HEK293 (cell line): ENCODE data around the gene CLEC16A.

Experiments
- CTCF ChIA-PET: fragments of 350-600 bp; formaldehyde crosslinking; extraction: SDS; loops from one replicate; lab custom pipeline; 2021; ENCODE audit warnings: antibody characterized with exemption; lab: Yijun Ruan, JAX
- POLR2A ChIA-PET: fragments of 300-600 bp; formaldehyde crosslinking; extraction: SDS; loops from one replicate; lab custom pipeline; 2020; ENCODE audit warnings: antibody characterized with exemption, inconsistent platforms; lab: Yijun Ruan, JAX
- H3K27ac ChIP-seq: fragments of 200-500 bp; sonication (Bioruptor generic); 2 replicates; pipeline ENCODE4 v1.5.1; 2014; ENCODE audit warnings: low read depth, low read length, control low read depth, inconsistent platforms; ENCODE audit errors: extremely low read depth
- H3K36me3 ChIP-seq, 2 experiments: fragments of 200-500 bp in 1 of 2; sonication (Bioruptor generic) in 1 of 2; 1 replicate in 1 of 2; 2 replicates in 1 of 2; pipeline ENCODE4 v1.5.1; 2014 to 2017; ENCODE audit warnings: inconsistent platforms in 2 of 2, low read length in 2 of 2; ENCODE audit not compliant: control insufficient read depth in 2 of 2, insufficient read depth in 1 of 2
- H3K4me1 ChIP-seq: fragments of 200-500 bp; sonication (Bioruptor generic); 2 replicates; pipeline ENCODE4 v1.5.1; 2014; ENCODE audit warnings: mild to moderate bottlenecking, low read length, inconsistent platforms; ENCODE audit not compliant: control insufficient read depth, insufficient read depth
- H3K4me3 ChIP-seq: 2 replicates; pipeline ENCODE4 v1.5.1; 2011; ENCODE audit warnings: low read depth, mild to moderate bottlenecking, control low read depth, low read length, moderate library complexity
- H3K9me3 ChIP-seq: fragments of 200-500 bp; sonication (Bioruptor generic); 2 replicates; pipeline ENCODE4 v1.5.1; 2014; ENCODE audit warnings: low read depth, low read length, inconsistent platforms; ENCODE audit not compliant: control insufficient read depth, insufficient read depth
- KLF1 ChIP-seq: fragments of 450-650 bp; formaldehyde crosslinking; IDR thresholded peaks from 2 replicates; pipeline ENCODE4 v1.5.1; 2016; ENCODE audit warnings: missing biosample characterization, missing genetic modification characterization
- KLF16 ChIP-seq: fragments of 450-650 bp; formaldehyde crosslinking; IDR thresholded peaks from 2 replicates; pipeline ENCODE4 v1.5.1; 2017; ENCODE audit warnings: missing biosample characterization, missing genetic modification characterization
- MZF1 ChIP-seq: fragments of 450-650 bp; formaldehyde crosslinking; IDR thresholded peaks from 2 replicates; pipeline ENCODE4 v1.5.1; 2017; ENCODE audit warnings: missing biosample characterization, missing genetic modification characterization, borderline replicate concordance
- OVOL3 ChIP-seq: fragments of 450-650 bp; formaldehyde crosslinking; IDR thresholded peaks from 2 replicates; pipeline ENCODE4 v1.5.1; 2016; ENCODE audit warnings: missing biosample characterization, missing genetic modification characterization
- PRDM6 ChIP-seq: fragments of 450-650 bp; formaldehyde crosslinking; IDR thresholded peaks from 2 replicates; pipeline ENCODE4 v1.5.1; 2017; ENCODE audit warnings: missing biosample characterization, missing genetic modification characterization
- RBAK ChIP-seq: fragments of 450-650 bp; formaldehyde crosslinking; IDR thresholded peaks from 2 replicates; pipeline ENCODE4 v1.5.1; 2016; ENCODE audit warnings: missing biosample characterization, missing genetic modification characterization
- REPIN1 ChIP-seq: fragments of 450-650 bp; formaldehyde crosslinking; IDR thresholded peaks from 2 replicates; pipeline ENCODE4 v1.5.1; 2017; ENCODE audit warnings: missing biosample characterization, missing genetic modification characterization, low read depth
- WT1 ChIP-seq: fragments of 450-650 bp; formaldehyde crosslinking; IDR thresholded peaks from 2 replicates; pipeline ENCODE4 v1.5.1; 2016; ENCODE audit warnings: missing biosample characterization, missing genetic modification characterization
- ZBTB21 ChIP-seq: fragments of 450-650 bp; formaldehyde crosslinking; IDR thresholded peaks from 2 replicates; pipeline ENCODE4 v1.5.1; 2017; ENCODE audit warnings: missing biosample characterization, missing genetic modification characterization
- ZBTB48 ChIP-seq: fragments of 450-650 bp; formaldehyde crosslinking; IDR thresholded peaks from 2 replicates; pipeline ENCODE4 v1.5.1; 2016; ENCODE audit warnings: missing biosample characterization, missing genetic modification characterization
- ZBTB8A ChIP-seq: fragments of 450-650 bp; formaldehyde crosslinking; IDR thresholded peaks from 2 replicates; pipeline ENCODE4 v1.5.1; 2016; ENCODE audit warnings: missing biosample characterization, missing genetic modification characterization
- ZNF114 ChIP-seq: fragments of 450-650 bp; formaldehyde crosslinking; IDR thresholded peaks from 2 replicates; pipeline ENCODE4 v1.5.0; 2017; ENCODE audit warnings: missing biosample characterization, missing genetic modification characterization
- ZNF138 ChIP-seq: fragments of 450-650 bp; formaldehyde crosslinking; IDR thresholded peaks from 2 replicates; pipeline ENCODE4 v1.5.1; 2016; ENCODE audit warnings: missing biosample characterization, missing genetic modification characterization, borderline replicate concordance
- ZNF146 ChIP-seq: fragments of 450-650 bp; formaldehyde crosslinking; IDR thresholded peaks from 2 replicates; pipeline ENCODE4 v1.5.1; 2016; ENCODE audit warnings: missing biosample characterization, missing genetic modification characterization
- ZNF18 ChIP-seq: fragments of 450-650 bp; formaldehyde crosslinking; IDR thresholded peaks from 2 replicates; pipeline ENCODE4 v1.5.1; 2016; ENCODE audit warnings: missing biosample characterization, missing genetic modification characterization
- ZNF19 ChIP-seq: fragments of 450-650 bp; formaldehyde crosslinking; IDR thresholded peaks from 2 replicates; pipeline ENCODE4; 2016; ENCODE audit warnings: missing biosample characterization, missing genetic modification characterization, low read depth
- ZNF211 ChIP-seq: fragments of 450-650 bp; formaldehyde crosslinking; IDR thresholded peaks from 2 replicates; pipeline ENCODE4 v1.5.1; 2016; ENCODE audit warnings: low read depth, missing biosample characterization, missing genetic modification characterization
- ZNF529 ChIP-seq: fragments of 450-650 bp; formaldehyde crosslinking; IDR thresholded peaks from 2 replicates; pipeline ENCODE4 v1.5.1; 2017; ENCODE audit warnings: missing genetic modification characterization, missing biosample characterization; ENCODE audit not compliant: insufficient replicate concordance
- ZNF624 ChIP-seq: fragments of 450-650 bp; formaldehyde crosslinking; IDR thresholded peaks from 2 replicates; pipeline ENCODE4 v1.5.1; 2017; ENCODE audit warnings: missing biosample characterization, missing genetic modification characterization
- ZNF747 ChIP-seq: fragments of 450-650 bp; formaldehyde crosslinking; IDR thresholded peaks from 2 replicates; pipeline ENCODE4 v1.5.1; 2016; ENCODE audit warnings: missing biosample characterization, missing genetic modification characterization
- ZNF830 ChIP-seq: fragments of 450-650 bp; IDR thresholded peaks from 2 replicates; pipeline ENCODE4 v1.5.0; 2018; ENCODE audit warnings: missing biosample characterization, missing genetic modification characterization, low read depth, mild to moderate bottlenecking, moderate library complexity
- TF ChIP-seq, protein P1 (sequence below): fragments of 450-650 bp; formaldehyde crosslinking; IDR thresholded peaks from 2 replicates; pipeline ENCODE4 v1.5.1; 2016; ENCODE audit warnings: missing biosample characterization, missing genetic modification characterization

The CLEC16A gene

GRCh38 chr16:10997485-10997884 lies 53.1 kb downstream of the CLEC16A start:
- Histone ChIP-seq H3K27ac (no peak overlapping the region), H3K9me3 (no peaks in the 10 kb centered on the region), H3K36me3 (peaks cover 0 to 31% of the 10 kb centered on the region in 2 experiments; a peak in 1 of 3 replicates), H3K4me3 (no peak overlapping the region), H3K4me1 (0 out of 2 replicates have a peak, but pooled peaks cover 2% of the 10 kb centered on the region)
- TF ChIP-seq ZNF114 (tag by site-specific recombination) (no peak), ZNF146 (tag by site-specific recombination) (no peak), ZBTB48 (tag by site-specific recombination) (no peak), ZNF624 (tag by site-specific recombination) (no peak), ZNF529 (tag by site-specific recombination) (no peak), ZNF830 (tag by site-specific recombination) (no peak), ZNF18 (no peak), ZNF747 (tag by site-specific recombination) (no peak), KLF16 (tag by site-specific recombination) (no peak), RBAK (tag by site-specific recombination) (no peak)
- POLR2A ChIA-PET, result no interaction called here
- CTCF ChIA-PET, result no interaction called here

DNA sequence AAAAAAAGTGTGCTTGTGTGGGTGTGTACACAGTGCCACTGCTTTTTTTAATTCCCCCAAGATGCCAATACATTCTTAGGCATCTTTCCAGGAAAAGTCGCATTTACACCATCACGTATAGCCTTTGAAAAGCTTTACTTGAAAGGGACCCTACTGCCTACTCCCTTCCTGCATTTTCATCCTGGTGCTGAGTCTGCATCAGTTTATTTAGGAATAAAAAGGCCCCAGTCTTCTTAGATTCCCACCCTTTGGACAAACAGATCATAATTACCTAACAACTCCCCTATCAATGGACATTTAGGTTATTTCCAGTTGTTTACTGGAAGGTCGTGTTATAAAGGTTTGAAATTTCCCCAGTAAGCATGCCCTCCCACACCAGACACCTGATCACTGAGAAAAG lies 54.9 kb downstream of the CLEC16A start:
- no peak for TF ChIP-seq ZNF19 (tag by site-specific recombination)
- TF ChIP-seq MZF1, result peak; percentile 66; the same call in 1 of the 2 replicates
- TF ChIP-seq ZBTB8A (tag by site-specific recombination), result no peak
- H3K4me1 ChIP-seq, result no peaks in the 10 kb centered on the region
- POLR2A ChIA-PET, result no interaction called here

GRCh38 chr16:11001611-11002010 lies 57.2 kb downstream of the CLEC16A start:
- Histone ChIP-seq H3K4me3 (no peak overlapping the region), H3K9me3 (no peaks in the 10 kb centered on the region), H3K27ac (no peak overlapping the region), H3K4me1 (no peaks in the 10 kb centered on the region), H3K36me3 (peaks cover 0 to 23% of the 10 kb centered on the region in 2 experiments; a peak in 1 of 3 replicates)
- TF ChIP-seq PRDM6 (tag by site-specific recombination), result no peak
- TF ChIP-seq ZNF529 (tag by site-specific recombination), result no peak
- TF ChIP-seq OVOL3 (tag by site-specific recombination), result no peak
- no peak for TF ChIP-seq KLF1
- TF ChIP-seq ZNF211, result no peak
- TF ChIP-seq, protein P1, sequence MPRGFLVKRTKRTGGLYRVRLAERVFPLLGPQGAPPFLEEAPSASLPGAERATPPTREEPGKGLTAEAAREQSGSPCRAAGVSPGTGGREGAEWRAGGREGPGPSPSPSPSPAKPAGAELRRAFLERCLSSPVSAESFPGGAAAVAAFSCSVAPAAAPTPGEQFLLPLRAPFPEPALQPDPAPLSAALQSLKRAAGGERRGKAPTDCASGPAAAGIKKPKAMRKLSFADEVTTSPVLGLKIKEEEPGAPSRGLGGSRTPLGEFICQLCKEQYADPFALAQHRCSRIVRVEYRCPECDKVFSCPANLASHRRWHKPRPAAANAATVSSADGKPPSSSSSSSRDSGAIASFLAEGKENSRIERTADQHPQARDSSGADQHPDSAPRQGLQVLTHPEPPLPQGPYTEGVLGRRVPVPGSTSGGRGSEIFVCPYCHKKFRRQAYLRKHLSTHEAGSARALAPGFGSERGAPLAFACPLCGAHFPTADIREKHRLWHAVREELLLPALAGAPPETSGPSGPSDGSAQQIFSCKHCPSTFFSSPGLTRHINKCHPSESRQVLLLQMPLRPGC (tag by site-specific recombination), result no peak
- TF ChIP-seq WT1 (tag by site-specific recombination), result no peak
- no peak for TF ChIP-seq ZNF138 (tag by site-specific recombination)
- TF ChIP-seq ZNF624 (tag by site-specific recombination), result no peak
- no peak for TF ChIP-seq REPIN1 (tag by site-specific recombination)
- TF ChIP-seq ZBTB21, result no peak
- CTCF ChIA-PET, result interaction anchor here (0.7 kb wide), 1 partner anchor 38 kb away, joined by 4 read pairs; no protein-coding TSS in a partner anchor
- POLR2A ChIA-PET, result no interaction called here

More for the DNA sequence above, 54.9 kb downstream of the CLEC16A start:
- Histone ChIP-seq H3K4me3 (no peak overlapping the region), H3K27ac (no peak overlapping the region), H3K9me3 (no peaks in the 10 kb centered on the region), H3K36me3 (peaks cover 0 to 38% of the 10 kb centered on the region in 2 experiments; a peak in 1 of 3 replicates)
- CTCF ChIA-PET, result no interaction called here
